Measurements from ENCODE around the gene FOXN3. TPM values are rescaled to one million over a fixed set of nuclear protein-coding genes. Genes with fewer than 3 reads are reported as not detected.

Gene FOXN3
- 100 to 1,000 TPM; 118 to 211 (median 167) TPM for total RNA-seq

- TF ChIP-seq CTCF (IDR thresholded peaks at IDR 0.05) (no peak), POLR2A (IDR thresholded peaks at IDR 0.05) (no peak)
- H3K4me3 ChIP-seq (ENCODE audit: low read depth, poor library complexity, severe bottlenecking), result peak within 1 kb of the TSS; percentile 68
- intact Hi-C loops (cut with DNase I; ENCODE audit: low total_unique reads), result no loop called here
- peak; percentile 92 to 98 for DNase-seq (ENCODE audit: low spot score in 2 of 2)
- 1% methylated on average over 23 to 28 of the region's 54 CpGs for WGBS, 2 donors
Measured at GRCh38 chr14:89417091-89417464, at the start of gene FOXN3. TSS of gene FOXN3 (minus strand) at chr14:89417233. CDS start at chr14:89412476, 4,757 bp downstream.

- no peak for DNase-seq (ENCODE audit: low spot score in 2 of 2)
- TF ChIP-seq POLR2A (IDR thresholded peaks at IDR 0.05) (no peak), CTCF (IDR thresholded peaks at IDR 0.05) (no peak)
- intact Hi-C loops (cut with DNase I; ENCODE audit: low total_unique reads), result no loop called here
- H3K4me3 ChIP-seq (ENCODE audit: low read depth, poor library complexity, severe bottlenecking), result no peak overlapping the region
- 51 to 61% methylated on average over 5 of the region's 5 CpGs for whole genome bisulfite sequencing, 2 donors
Measured at GRCh38 chr14:89466484-89466883, 49.5 kb upstream of the FOXN3 start.

- DNase-seq (ENCODE audit: low spot score in 2 of 2), result no peak
- intact Hi-C loops (cut with DNase I; ENCODE audit: low total_unique reads), result no loop called here
- no peak overlapping the region for H3K4me3 ChIP-seq (ENCODE audit: low read depth, poor library complexity, severe bottlenecking)
- no peak for TF ChIP-seq CTCF (IDR thresholded peaks at IDR 0.05)
- TF ChIP-seq POLR2A (IDR thresholded peaks at IDR 0.05), result no peak
- 70 to 74% methylated on average over 5 of the region's 5 CpGs for WGBS, 2 donors
Measured at GRCh38 chr14:89465876-89466275, 48.8 kb upstream of the FOXN3 start.

GRCh38 chr14:89461256-89461655, 44.2 kb upstream of the FOXN3 start:
- H3K4me3 ChIP-seq (ENCODE audit: low read depth, poor library complexity, severe bottlenecking), result no peak overlapping the region
- DNase-seq (ENCODE audit: low spot score in 2 of 2), result no peak
- intact Hi-C loops (cut with DNase I; ENCODE audit: low total_unique reads), result no loop called here
- TF ChIP-seq CTCF (IDR thresholded peaks at IDR 0.05) (no peak), POLR2A (IDR thresholded peaks at IDR 0.05) (no peak)
- WGBS, 2 donors, result 97% methylated on average over 3 of the region's 3 CpGs

GRCh38 chr14:89458713-89459420, 41.8 kb upstream of the FOXN3 start:
- intact Hi-C loops (cut with DNase I; ENCODE audit: low total_unique reads), result no loop called here
- WGBS, 2 donors, result 71 to 82% methylated on average over 5 of the region's 5 CpGs
- TF ChIP-seq CTCF (IDR thresholded peaks at IDR 0.05), result no peak
- TF ChIP-seq POLR2A (IDR thresholded peaks at IDR 0.05), result no peak
- H3K4me3 ChIP-seq (ENCODE audit: low read depth, poor library complexity, severe bottlenecking), result no peak overlapping the region
- no peak for DNase-seq (ENCODE audit: low spot score in 2 of 2)

GRCh38 chr14:89457007-89457406, 40.0 kb upstream of the FOXN3 start:
- 92 to 96% methylated on average over 5 of the region's 5 CpGs for WGBS, 2 donors
- no peak for TF ChIP-seq CTCF (IDR thresholded peaks at IDR 0.05)
- TF ChIP-seq POLR2A (IDR thresholded peaks at IDR 0.05), result no peak
- no peak overlapping the region for H3K4me3 ChIP-seq (ENCODE audit: low read depth, poor library complexity, severe bottlenecking)
- intact Hi-C loops (cut with DNase I; ENCODE audit: low total_unique reads), result no loop called here
- DNase-seq (ENCODE audit: low spot score in 2 of 2), result no peak

Data from lower leg skin (tissue), 4 donors.